GM19455 (cell line): ENCODE results near the gene POLR3K.

Experiments used
- ATAC-seq: cut with Tn5 transposase; IDR thresholded peaks from one replicate; pipeline ENCODE4 v1.9.1; 2021; ENCODE audit not compliant: unreplicated experiment

POLR3K gene

DNA sequence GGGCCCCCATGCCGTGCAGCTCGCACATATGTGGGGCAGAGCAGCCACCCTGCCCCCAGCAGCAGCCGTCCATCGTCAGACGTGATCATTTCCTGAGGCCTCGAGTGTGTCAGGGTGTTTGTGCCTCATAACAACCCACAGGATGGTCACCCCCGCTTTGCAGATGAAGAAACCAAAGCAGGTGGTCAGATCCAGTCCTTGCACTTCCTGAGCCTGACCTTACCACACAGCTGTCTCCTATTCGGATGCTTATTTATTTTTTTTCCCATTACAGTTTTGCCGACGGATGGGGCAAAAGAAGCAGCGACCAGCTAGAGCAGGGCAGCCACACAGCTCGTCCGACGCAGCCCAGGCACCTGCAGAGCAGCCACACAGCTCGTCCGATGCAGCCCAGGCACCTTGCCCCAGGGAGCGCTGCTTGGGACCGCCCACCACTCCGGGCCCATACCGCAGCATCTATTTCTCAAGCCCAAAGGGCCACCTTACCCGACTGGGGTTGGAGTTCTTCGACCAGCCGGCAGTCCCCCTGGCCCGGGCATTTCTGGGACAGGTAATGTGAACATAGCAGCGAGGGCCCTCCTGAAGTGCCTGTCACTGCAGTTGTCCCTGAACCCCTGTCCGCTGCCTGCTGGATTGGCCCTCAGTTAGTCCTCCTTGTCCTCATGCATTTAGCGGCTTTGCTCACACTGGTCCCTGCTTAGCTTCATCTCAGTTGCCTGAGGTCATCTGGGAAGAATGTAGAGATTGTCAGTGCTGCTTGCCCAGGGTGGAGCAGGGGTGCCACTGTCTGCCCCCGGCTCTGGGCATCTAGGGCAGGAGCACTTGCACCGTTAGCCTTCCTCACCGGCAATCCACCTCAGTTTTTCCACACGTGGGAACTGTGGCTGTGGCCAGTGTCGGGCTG lies 26.0 kb upstream of the POLR3K start:
- ATAC-seq = no peak

DNA sequence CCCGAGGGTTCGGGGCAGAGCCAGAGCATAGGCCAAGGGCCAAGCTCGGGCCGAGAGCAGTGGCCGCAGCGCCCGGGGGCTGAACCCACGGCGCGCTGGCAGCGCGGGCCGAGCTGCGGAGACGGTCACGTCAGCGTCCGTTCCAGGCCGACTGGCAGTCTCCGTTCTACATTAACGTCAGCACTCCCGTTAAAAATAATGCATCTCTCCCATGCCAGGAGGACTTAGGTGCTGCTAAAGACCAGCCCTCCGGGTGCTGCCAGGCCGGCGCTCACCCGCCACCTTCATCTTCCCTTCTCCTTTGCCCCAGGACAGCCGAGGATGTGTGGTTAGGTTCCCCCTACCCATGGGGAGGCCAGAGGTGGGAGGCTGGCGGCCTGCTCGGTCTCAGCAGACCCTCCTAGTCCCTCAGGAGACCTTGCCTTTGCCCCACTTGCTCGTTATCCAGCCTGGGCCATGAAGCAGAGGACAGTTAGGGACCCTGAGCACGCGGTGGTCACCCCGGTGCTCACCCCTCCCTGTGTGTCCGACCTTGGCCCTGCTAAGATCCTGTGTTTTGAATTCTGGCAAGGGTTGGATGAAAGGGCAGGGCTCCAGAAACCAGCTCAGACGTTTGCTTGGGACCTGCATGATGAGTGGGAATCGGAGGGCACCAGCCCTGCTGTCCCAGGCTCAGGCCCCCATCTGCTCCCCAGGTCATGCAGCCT lies 25.2 kb upstream of the POLR3K start:
- no peak for ATAC-seq

DNA sequence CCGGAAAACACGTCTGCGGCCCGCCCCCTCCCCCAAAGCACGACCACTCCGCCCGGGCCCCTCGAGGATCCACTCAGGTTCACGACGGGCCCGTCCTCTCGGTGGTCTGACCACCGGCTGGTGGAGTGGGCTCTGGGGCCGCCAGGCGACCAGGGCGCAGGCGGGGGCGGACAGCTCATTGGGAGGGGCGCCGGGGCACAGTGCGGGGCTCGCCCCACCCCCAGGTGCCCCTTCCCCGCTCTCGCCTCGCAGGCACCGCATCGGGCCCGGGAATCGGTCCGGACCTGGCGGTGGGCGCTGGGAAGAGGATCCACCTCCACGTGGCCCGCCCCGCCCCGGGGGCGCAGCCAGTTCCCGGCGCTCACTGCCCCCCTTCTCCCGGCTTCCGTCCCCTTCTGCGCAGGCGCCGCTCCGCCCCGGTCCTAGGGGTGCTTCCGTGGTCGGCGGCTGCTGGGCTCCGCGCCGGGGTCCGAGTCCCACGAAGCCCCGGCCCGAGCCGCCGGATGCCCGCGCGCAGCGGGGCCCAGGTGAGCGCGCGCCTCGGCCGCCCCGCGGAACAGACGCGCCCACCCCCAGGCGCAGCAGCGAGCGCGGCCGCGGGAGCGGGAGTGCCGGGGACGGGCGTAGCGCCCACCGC lies 24.5 kb upstream of the POLR3K start, which contains the start of gene MPG:
Gene MPG, plus strand, starts transcription at position 419 of the 637 bp plus-strand sequence. Its CDS starts 85 bp downstream, at position 504.
- ATAC-seq = peak; percentile 68

DNA sequence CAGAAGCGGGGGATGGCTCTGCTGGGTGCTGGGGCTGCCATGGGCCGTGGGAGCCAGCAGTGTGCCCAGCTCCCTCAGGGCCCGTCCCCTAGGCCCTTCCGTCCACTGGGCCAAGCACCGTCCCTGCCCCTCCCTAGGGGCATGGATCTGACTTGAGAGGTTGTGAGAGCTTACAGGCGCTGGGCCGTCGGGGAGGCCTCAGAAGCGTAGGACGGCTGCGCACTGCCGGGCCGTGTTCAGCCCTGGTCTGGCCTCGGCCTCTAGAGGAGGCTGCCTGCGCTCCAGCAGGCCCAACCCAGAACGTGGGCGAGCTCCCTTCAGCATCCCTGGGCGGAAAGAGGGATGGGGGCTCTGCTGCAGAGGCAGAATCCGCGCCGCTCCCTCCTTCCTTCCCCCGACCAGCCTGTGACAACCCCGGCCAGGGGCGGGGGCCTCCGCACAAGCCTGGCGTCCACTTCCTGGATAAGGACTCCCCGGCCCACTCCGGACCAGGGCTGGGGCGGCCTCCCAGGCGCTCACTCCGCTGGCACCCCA lies 23.9 kb upstream of the POLR3K start:
- ATAC-seq = peak; percentile 34

DNA sequence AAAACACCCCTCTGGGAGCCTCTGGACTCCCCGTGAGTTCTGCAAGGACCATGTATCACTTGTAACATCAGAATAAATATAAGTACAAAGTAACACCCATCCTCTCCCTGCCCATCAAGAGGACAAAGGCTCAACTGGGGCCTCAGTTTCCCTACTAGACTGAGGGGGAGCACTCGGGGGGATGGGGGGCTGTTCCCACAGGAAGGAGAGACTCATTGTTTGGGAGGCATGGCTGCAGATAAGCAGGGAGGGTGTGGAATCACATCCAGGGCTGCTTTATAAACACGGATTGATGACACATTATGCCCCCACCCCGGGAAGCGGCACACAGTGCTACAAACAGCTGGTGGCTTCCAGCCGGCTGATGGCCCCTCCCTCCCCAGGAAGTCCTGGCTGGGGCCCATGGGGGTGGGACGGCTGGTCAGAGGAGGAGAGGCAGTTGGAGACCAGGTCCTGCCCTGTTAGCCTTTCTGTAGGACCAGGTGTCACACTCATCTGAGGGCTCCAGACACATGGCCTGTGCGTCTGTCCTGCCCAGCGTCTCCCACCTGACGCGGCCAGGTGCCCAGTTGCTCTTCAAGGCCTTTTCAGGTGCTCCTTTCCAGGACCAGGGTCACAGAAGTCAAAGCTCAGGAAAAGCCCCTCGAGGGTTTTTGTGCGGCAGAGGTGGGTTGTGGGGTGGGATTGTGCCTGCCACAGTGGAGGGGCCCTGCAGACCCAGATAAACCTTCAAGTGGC lies 23.3 kb upstream of the POLR3K start:
- no peak for ATAC-seq

DNA sequence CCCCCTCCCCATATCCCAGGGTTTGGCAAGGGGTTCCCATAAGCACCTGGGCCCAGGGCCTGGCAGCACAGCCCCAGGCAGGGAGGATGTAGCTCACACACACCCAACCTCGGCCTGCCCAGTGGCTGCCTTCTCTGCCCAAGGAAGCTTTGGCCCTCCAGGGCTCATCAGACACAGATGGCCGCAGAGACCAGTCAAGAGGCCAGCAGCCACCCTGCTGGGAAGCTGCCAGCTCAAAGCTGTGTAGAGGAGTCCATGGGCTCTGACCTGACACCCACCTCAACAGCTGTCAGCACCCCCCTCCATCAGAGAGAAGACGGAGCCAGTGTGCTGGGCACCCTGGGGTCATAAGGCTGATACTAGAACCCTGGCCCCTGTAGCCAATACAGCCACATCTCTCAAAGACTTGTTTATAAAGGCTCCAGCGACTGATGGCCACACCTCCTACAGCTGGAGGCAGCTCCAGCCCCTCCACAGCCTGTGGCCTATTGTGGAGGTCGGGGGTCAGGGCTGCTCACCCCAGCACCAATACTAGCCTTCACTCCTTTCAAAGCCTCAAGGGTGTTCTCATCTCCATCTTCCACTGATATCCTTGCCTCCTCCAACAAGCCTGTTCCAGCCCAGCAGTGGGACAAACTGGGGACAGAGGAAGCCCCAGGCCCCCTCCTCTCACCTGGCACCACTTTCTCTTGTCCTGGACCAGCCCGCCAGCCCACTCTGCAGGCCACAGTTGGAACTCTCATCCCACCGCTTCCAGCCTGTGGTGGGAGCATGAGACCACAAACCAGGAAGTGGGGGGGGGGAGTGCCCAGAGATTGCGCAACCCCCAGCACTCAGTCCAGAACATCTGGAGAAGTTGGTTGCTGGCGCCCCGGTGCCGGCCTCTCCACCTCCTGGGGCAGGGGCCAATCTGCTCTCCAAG lies 22.4 kb upstream of the POLR3K start:
- ATAC-seq = no peak

DNA sequence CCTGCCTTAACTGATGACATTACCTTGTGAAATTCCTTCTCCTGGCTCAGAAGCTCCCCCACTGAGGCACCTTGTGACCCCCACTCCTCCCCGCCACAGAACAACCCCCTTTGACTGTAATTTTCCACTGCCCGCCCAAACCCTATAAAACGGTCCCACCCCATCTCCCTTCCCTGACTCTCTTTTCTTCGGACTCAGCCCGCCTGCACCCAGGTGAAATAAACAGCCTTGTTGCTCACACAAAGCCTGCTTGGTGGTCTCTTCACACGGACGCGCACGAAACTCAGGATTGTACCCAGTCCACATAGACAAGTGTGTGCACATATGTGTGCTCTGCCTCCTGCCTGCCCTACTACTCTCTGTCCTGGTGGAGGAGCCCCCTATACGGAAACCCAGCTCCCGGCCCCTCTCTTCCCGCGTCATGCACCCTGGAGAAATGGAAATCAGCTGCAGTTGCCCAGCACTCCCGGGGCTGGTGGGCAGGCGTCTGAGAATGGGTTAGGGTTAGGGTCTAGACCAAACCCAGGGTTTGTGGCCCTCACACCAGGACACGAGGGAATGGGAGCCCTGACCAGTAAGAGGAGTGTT lies 21.4 kb upstream of the POLR3K start:
- ATAC-seq = no peak

DNA sequence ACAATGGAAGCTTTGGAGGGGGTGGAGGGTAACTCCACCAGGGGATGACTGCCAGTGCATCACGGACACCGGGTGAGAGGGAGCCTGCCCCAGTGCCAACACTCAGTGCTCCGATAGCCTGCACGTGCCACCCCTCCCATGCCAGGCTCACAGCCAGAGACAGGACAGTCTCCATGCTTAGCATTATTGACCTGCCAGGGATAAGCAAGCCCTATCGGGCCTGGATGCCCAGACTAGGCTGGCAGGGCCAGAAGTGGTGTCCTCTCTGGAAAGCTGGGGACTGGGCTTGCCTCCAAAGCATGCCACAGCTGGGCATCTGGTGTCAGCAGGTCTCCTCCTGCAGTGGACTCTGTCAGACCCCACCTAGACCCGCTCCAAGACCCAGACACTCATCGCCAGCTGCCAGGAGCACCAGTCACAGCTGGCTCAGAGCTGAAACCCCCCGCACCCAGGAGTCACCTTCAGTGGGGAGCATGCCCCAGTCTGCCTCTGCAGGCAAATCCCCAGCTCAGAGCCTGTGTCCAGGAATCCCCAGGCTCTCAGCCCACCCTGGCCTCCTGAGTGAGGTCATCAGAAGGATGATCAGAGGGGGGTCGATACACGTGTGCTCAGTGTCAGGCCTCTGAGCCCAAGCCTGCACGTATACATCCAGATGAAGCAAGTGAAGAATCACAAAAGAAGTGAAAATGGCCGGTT lies 20.8 kb upstream of the POLR3K start:
- ATAC-seq = no peak

DNA sequence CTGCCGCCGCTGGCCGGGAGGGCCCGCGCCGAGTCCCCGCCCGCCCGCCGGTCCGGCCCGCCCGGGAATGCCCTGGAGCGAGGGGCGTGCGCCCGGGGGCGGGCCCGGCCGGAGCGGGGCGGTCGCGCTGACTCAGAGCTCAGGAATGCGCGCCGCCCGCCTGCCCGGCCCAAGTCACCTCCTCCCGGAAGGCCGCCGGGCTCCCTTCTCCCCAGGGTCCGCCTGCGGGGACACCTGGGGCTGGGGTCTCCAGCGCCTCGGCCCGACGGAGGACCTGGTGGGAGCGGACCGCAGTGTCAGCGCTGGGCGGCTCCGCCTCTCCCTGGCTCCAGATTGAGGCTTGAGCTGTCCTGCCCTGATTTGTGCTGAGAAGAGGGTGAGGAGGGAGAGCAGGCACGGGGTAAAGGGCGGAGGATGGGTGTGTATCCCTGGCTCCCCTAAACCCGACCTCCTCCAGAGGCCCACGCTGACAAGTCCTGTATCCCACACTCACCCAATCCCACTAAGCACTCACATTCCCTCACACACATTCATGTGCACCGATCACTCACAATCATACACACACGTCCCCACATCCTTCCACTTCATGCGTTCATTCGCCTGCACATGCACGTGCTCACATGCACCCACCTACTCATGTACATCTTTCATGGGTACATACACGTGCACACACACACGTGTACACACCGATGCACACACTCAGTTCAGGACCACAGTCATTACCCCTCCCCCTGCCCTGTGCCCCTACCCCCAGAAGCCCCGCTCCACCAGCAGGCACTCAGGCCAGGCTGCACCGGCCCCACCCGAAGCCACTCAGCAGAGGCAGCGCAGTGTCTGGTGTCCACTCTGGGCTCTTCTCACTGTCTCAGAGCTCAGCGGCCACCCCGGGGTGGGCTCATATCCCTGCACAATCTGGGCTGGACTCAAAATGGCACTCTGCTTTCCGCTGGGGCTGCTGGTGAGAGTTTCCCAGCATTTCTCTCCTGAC lies 19.4 kb upstream of the POLR3K start, which contains the start of gene RHBDF1:
Gene RHBDF1, minus strand, starts transcription at position 71 of the 988 bp plus-strand sequence. CDS start 7,616 bp downstream, outside the sequence.
- no peak for ATAC-seq

DNA sequence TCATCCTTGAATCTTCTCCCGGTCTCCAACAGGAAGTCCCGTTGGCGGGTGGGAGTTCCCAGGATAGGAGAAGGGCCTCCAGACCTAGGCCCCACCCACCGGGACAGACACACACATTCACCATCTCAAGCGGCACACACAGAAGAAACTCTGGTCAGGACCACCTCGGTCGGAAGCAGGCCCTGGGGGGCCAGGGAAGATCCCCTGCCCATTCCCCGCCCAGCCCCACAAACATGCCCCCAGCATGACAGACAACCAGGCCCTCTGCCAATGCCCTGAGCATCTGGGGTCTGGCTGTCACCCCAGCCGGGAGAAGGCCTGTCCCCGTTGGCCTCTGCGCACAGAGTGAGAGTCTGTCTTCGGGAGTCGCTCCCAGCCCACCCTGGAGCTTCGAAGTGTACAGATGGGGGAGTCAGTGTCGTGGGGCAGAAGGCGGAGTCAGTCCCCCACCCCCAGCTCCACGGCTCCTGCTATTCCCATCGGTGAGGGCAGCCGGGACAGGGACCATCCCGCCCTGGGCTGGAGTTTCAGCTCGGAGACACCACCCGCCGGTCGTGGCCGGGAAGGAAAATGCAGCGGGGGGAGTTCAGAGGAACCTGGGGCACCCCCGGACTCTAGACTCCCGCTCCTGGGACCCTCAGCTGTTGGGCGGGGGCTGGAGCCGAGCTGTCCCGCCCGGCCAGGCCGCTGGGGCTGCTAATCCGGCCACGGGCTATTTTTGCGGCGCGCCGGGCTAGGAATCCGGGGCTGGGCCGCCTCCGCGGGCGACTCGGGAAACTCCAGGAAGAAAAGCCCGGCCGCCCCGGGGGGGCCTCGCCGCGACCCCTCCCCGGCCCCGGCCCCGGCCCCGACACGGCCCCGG lies 18.4 kb upstream of the POLR3K start:
- no peak for ATAC-seq

DNA sequence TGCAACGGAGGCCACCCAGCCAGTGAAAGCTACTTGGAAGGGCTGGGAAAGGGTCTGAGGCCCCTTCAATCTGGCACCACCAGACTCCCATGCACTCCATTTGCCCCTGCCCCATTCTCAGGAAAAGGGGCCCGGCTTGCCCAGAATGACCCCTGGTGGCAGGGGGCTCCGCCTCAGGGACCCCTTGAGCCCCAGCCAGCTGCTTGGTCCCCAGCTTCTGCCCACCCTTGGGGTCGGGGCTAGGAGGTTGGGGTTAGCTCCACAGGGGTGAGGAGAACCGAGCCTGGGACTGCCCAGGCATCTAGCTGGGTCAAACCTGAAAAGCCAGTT lies 17.8 kb upstream of the POLR3K start:
- no peak for ATAC-seq

DNA sequence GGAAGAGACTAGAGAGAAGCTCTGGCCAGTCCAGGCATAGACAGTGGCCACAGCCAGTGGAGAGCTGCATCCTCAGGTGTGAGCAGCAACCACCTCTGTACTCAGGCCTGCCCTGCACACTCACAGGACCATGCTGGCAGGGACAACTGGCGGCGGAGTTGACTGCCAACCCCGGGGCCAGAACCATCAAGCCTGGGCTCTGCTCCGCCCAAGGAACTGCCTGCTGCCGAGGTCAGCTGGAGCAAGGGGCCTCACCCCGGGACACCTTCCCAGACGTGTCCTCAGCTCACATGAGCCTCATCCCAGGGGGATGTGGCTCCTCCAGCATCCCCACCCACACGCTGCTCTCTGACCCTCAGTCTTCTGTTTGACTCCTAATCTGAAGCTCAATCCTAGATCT lies 15.8 kb upstream of the POLR3K start:
- no peak for ATAC-seq

DNA sequence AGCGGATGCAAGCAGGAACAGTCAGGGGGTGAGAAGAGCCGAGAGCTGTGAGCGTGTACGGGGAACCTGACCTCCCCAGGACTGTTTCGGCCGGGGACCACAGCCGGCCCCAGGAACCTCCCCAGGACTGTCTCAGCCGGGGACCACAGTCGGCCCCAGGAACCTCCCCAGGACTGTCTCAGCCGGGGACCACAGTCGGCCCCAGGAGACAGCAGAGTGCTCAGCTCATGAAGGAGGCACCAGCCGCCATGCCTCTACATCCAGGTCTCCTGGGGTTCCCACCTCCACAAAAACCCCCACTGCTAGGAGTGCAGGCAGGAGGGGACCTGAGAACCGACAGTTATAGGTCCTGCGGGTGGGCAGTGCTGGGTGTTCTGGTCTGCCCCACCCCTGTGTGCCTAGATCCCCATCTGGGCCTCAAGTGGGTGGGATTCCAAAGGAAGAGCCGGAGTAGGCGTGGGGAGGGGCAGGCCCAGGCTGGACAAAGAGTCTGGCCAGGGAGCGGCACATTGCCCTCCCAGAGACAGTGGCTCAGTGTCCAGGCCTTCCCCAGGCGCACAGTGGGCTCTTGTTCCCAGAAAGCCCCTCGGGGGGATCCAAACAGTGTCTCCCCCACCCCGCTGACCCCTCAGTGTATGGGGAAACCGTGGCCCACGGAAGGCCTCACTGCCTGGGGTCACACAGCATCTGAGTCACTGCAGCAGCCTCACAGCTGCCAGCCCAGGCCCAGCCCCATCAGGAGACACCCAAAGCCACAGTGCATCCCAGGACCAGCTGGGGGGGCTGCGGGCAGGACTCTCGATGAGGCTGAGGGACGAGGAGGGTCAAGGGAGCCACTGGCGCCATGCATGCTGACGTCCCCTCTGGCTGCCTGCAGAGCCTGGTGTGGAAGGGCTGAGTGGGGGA lies 14.7 kb upstream of the POLR3K start:
- no peak for ATAC-seq

DNA sequence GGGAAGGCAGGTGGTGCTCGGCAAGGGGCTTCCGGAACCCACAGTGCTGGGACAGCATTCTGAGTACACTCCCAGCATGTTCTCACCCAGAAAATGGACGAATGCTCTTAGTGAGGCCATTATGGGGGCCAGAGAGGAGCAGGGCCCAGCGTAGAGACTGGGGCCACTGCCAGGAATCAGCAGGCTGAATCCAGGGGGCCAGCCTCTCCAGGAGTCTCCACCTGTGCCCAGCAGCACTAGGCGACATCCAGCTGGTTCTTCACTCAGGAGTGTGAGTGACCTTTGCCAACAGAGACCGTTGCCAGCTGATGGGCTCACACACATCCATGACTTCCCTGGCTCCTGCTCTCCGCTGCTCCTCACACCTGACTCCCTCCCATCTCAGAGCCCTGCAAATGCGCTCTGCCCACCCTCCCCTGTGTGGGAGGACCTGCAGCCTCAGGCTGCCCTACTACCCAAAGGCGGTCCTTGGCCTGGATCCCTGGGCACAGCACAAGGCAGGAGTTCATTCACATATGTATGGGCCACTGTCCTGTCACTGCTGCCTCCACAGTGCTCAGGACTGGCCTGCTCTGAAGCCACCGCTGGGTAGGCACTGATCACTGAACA lies 13.9 kb upstream of the POLR3K start:
- ATAC-seq = no peak
